GM19468 (cell line): ENCODE measurements around the gene CD48.
A peak's percentile ranks its signal among the peaks of the same experiment; 100 is the strongest.

Experiments
- ATAC-seq: cut with Tn5 transposase; IDR thresholded peaks from one replicate; pipeline ENCODE4 v1.9.1; 2021; ENCODE audit warnings: mild to moderate bottlenecking, moderate library complexity, moderate number of reproducible peaks; ENCODE audit not compliant: unreplicated experiment; ENCODE audit errors: extremely low read depth

CD48 gene

DNA sequence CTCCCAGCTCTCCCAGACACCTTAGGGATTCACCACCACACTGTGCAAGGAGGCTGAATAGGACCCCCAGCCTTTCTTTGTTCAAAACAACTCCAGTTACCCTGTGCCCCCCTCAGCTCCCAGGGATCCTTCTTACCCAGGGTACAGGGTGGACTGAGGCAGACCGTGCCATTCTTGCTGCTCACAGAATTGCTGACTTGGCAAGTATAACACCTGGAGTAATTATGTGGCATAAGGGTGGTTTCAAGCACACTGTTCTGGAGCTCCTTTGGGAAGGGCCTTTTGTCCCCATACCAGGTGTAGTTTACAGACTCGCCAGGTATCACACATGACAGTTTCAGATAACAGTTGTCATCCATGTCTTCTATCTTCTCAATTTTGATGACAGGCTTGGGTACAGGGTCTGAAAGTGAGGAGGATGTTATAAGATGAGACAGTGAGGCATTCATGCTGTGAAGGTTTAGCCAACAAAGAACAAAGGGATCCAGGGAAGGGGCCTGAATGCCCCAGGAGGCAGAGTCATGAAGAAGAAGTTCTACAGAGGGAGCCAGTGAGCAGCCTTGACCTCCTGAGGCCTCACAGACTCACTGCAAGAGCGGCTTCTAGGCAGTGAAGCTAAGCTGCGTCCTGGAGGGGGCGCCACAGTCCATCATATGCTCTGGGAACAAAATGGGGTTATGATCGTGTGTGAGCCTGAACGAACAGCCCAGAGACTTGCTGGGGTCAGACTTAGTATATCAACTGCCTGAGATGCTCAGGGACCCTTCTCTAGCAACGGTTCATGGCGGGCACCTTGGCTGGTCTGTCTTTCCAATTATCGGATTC lies 30.3 kb downstream of the CD48 start:
- ATAC-seq, result no peak

DNA sequence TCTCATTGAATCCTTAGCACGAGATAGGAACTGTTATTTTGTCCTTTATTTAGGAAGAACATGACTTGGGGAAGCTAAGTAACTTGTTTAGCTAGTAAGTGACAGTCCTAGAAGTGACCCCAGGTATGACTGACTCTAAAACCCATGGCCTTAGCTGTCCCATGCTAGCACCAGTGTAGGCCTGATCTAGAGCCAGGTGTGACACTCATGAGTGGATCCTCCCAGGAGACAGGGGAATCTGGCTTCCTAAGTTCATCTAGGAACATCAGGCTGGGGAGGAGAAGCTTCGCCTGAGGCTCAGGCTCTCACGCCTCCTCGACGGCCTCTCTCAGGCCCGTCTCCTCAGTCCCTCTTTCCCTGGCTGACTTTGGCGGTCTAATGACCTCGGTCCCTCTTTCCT lies 31.2 kb downstream of the CD48 start:
- ATAC-seq, result no peak

DNA sequence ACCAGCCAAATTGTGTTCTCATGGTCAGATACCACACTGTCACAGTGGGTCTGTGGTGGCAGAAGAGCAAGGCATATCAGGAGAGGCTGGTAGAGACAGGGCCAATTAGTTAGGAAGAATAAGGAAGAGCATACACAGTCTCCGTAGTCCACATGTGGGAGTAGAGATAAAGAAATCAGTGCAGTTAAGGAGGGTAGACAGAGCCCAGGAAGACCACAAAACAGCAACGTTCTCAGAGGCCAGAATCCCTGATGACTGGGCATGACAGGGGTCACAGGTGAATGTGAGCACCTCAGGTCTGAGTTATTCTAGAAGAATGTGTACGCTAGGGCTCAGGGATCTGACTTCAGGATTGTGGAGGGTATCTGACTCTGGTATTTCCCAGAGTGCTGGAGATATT lies 31.7 kb downstream of the CD48 start:
- ATAC-seq, result no peak

DNA sequence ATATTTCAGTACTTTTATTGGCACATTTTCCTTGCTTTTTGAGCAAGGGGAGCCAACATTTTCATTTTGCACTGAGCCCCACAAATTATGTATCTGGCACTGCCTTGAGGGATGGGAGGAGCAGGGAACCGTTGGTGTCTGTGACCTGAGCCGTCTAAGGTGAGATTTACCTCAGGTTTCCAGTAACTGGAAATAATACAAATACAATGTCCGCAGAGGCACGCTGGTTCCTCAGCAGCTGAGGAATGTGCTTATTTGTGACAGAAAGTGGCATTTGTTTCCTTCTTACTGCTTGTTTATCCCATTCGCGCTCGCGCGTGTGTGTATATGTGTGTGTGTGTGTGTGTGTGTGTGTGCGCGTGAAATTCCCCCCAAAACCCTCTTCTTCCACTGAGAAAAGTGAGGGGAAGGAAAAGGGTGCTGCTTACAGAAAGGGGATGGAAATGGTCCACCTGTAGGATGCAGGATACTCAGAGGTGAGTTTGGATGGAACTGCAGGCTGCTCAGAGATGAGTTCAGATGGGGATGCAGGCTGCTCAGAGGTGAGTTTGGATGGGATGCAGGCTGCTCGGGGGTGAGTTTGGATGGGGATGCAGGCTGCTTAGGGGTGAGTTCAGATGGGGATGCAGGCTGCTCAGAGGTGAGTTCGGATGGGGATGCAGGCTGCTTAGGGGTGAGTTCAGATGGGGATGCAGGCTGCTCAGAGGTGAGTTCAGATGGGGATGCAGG lies 34.6 kb downstream of the CD48 start:
- no peak for ATAC-seq

DNA sequence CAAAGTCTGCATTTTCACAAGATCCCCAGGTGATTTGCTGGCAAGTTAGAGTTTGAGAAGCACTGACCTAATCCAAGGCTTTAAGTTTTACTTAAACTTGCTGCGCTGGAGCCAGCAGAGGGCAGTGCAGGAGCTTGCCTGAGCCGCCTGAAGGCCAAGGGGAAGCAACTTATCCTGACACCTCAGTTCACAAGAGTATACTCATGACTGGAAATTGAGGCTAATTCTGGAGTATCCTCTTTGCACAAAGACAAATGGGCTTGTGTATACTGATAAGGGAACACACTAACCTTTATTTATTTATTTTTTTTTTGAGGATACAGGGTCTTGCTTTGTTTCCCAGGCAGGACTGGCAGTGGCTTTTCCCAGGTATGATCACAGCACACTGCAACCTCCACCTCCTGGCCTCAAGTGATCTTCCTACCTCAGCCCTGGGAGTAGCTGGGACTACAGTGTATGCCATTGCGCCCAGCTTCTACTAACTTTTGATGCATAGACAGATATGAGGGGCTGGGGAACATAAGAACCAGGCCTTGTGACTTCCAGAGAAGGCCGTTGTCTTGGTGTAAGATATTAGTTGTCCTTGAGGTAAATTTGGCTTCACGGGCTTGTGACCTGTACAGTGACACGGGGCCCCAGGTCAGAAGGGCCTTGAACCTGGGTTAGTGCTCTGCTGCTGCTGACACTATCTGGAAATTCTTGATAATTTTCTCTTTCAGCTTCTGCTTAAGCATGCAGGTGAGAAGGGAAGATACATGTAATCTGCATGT lies 35.8 kb downstream of the CD48 start:
- peak; percentile 28 for ATAC-seq

DNA sequence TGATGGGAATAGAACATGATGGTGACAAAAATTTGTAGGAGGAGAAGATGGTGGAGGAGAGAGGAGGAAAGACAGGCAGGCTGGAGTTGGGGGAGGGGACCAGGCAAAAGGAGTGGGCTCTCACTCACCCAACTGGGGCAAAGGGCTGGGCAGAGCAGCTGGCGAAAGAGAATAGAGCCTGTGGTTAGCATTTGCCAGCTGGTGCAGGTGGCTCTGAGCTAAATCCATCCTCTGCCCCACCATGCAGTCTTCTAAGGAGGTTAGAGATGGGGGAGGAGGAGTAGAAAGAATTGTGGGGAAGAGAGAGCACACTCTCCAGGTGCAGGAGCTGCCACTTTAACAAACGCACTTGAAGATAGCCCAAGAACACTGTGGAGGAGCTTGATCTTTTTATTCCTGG lies 37.2 kb downstream of the CD48 start:
- ATAC-seq, result no peak

DNA sequence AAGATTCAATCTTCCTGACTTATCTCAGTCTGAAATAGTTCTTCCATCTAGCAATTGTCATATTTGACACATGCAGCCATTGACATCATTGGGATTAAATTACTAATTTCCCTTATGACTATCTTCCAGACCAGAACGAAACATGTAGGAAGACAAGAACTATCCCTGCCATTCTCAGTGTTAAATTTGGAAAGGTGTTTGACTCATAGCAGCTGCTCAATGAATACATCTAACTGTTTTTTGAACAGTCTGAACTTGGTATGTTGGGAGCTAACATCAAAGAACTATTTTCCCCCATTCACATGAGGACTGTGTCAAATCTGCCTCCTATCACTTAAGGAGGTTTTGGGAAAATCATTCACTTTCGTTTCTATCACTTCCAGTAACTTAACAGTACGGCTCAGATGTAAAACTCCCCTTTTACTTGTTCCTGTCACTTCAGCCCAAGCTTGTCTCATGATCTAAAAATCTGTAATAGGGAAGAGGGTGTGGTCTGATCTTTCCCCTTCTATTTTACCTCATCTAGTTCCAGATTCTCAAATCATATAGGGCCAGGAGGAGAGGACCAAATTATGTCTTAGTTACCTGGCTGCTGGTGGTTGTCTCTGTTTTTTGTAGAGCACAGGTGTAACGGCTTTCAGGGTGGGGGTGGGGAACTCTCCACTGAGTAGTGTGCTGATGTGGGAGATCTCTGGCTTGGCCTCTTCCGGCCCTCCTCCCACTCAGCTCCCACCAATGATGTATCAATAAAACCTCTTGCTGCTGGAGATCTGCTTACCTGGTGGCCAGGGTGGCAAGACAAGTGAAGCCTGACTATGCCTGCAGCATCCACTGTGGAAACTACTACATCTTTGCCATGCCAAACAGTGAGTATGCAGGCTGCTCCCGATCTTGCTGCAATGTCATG lies 38.6 kb downstream of the CD48 start:
- ATAC-seq, result no peak

DNA sequence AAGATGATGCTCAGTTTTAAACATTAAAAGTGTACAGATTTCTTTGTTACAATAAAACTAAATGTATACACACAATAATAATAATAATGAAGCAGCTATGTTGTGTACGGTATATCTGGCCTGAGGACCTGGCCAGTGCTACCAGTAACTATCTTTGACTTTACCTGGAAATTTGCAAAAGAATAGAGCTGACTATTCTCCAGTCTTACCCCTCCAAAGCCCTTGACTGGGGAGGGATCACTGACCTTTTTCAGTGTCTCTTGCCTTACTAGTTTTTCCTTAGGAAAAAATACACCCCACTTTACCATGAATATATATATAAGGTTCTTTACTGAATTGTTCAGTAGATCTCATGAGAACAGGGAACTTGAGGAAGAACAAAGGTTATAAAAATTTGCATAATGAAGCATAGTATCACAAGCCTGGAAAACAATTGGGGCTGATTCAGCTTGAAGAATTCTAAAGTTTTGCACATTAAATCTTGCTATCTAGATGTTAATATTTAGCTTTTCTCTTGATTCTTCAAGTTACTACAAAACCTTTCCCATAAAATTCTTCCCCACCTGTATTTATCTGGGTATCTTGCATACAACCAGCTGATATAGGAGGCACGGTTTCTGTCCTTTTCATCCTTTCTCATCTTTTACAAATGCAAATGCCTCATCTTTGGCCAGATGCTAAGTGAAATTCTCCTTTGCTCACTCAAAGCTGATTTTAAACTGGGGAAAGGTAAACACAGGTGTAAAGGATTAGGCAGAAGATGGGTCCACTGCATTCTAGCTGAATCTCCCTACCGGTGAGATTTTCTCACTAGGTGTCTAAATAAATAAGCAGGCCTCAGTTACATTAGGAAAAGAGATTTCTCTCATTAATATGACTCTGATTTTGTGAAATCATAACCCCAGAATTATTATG lies 39.8 kb downstream of the CD48 start:
- ATAC-seq, result no peak

DNA sequence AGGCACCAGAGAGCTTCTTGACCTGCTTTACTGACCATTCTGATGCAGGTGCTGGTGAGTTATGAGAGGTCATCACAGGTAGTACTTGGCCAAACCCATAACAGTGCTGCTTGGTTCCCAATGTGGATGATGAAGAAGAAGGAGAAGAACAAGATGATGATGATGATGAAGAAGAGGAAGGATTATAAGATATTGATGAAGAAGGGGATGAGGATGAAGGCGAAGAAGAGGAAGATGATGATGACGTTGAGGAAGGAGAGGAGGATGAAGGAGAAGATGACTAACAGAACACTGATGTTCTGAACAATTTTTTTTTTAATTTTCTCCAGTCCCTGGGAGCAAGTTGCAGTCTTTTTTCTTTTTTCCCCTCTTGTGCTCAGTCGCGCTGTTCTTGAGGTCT lies 40.9 kb downstream of the CD48 start:
- no peak for ATAC-seq

DNA sequence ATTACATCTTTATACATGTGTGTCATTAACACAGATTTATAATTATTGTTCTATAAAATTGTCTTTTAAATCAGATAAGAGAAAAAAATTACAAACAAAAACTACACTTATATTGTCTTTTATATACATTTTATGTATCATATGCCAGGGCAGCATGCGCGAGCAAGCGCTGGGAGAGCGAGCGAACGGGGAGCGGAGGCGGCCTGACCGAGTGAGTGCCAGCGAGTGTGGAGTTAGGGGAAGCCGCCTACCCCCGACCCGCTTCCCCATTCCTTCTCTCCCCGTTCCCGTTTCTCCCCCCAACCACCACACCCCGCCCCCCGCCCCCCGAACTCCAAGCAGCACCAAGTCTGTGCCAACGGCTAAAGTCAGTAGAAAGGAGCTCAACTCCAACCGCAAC lies 41.8 kb downstream of the CD48 start:
- ATAC-seq, result no peak

DNA sequence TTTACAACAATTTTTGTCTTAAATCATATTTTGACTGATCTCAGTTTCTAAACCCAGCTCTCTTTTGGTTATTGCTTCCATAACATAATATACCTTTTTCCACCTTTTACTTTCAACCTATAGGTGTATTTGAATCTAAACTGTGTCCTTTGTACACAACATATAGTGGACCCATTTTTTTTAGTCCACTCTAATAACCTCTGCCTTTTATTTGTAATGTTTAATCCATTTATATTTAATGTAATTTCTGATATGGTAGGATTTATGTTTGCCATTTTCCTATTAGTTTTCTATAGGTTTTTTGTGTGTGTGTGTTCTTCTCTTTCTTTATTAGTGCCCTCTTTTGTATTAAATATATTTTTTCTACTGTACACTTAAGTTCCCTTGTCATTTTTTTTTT lies 42.3 kb downstream of the CD48 start:
- no peak for ATAC-seq

DNA sequence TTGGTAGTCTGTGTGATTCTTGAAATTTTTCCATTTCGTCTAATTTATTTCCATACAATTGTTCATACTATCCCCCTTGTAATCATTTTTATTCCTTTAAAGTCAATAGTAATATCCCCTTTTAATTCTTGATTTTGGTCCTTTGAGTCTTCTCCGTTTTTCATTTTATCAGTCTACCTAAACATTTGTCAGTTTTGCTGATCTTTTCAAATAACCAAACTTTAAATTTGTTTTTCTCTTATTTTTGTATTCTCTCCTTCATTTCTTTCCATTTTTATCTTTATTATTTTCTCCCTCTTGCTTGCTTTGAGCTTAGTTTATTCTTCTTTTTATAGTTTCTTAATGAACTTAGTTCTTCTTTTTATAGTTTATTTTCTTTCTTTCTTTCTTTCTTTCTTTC lies 43.7 kb downstream of the CD48 start:
- ATAC-seq, result no peak

DNA sequence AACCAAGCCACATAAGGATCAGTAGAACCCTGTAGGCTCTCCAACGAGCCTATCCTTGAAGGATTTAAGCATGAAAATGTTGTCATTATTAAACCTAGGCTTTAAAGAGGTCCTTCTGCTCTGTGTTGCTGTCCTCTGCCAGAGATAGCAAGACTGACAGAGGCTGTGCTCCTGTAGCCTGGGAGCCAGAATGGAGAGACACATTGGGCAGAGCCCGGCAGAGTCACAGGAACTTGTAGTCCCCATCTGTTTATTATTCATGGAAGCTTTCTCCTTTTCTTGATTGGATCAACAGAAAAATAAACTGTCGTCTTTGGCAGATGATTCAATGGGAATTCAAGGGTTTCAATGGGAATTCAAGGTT lies 45.6 kb downstream of the CD48 start:
- no peak for ATAC-seq

DNA sequence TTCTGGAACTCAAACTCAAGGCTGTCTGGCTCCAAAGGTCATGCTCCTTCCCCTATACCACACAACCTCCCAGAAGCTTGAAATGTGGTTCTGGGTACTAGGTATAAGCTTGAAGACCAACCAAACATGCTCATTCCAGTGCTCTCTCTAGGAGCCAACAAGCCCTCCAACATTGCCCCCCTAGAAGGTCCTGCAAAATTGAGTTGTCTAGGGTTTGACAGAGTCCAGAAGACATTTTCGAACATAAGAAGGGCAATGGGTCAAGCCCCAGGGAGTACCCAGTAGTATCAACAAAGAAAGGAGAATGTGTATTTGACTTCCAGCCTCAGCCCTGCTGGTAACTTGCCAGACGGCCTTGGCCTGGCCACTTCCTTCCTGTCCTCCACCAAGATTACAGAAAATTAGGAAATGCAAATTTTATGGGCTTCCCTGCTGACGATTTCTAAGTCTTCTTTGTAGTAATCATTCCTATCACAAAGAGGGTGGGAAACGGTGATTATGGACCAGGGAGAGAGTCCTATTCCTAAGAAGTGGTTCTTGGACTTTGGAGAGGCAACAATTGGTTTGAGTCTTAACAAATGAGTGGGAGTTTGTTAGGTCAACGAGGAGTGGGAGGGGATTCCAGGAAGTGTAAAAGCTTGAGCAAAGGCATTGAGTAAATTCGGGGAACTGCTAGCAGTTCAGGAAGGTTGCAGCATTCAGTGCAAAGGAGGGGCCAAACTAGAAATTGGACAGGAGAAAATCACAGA lies 46.1 kb downstream of the CD48 start:
- ATAC-seq, result no peak

DNA sequence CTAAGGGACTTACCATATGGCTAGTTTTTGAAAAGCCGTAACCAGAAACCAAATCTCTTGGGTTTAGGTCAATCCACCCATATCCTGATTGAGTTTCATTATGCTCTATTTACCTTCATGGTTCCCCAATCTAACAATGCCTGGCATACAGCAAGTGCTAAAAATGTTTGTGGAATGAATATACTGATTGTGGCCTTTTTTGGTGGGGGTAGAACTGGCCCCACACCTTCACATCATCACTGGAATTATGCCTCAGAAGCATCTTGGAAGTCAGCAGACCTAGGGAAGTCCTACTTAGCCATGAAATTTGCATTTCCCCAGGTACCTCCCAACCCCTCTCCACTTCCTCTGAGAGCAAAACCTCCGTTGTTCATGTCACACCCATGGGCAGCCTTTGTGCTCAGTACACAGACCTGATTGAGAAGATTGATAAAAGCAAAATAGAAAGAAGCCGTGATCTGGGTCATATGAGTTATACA lies 47.0 kb downstream of the CD48 start:
- no peak for ATAC-seq

DNA sequence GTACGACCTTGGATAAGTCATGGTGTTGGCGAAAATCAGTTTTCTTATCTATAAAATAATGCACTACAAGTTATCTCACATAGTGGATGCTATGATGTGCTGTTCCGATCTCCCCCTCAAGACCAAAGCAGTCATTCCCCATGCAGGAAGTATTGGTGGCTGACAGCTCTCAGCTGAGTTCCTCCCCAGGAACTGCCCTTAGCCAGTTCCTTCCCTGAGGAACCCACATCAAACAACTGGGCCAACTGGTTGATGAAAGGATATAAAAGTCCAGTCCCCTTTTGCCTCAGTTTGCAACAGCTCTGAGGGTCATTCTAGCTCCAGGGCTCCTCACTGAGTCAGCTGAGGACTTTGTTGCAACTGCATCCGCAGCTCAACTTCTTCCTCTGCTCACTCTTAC lies 48.7 kb downstream of the CD48 start:
- no peak for ATAC-seq

DNA sequence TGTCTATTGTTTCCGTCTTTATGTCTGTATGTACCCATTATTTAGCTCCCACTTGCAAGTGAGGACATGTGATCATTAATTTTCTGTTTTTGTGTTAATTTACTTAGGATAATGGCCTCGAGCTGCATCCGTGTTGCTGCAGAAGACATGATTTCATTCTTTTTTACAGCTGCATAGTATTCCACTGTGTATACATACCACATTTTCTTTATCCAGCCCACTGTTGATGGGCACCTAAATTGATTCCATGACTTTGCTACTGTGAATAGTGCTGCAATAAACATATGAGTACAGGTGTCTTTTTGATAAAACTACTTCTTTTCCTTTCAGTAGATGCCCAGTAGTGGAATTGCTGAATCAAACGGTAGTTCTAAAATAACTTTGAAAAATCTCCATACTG lies 52.1 kb downstream of the CD48 start:
- no peak for ATAC-seq

DNA sequence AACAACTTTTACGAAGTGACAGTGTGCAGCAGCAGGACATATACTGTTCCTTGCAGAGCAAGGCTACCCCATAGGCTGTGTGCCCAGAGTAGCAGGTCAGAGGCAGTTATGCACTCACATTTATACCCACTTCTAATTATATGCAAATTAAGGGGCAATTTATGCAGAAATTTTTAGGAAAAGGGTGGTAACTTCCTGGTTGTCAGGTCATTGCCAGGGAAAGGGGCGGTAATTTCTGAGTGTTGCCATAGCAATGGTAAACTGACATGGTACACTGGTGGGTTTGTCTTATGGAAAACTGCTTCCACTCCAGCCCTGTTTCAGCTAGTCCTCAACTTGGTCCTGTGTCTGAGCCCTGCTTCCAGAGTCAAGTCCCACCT lies 52.8 kb downstream of the CD48 start:
- no peak for ATAC-seq
